Activated T-helper 2 cell treated with anti-CD3 and anti-CD28 coated beads, Interferon-gamma antibody, Interleukin-2, Interleukin-4, amounts not matched to agents 10 μg/mL and 5 μg/mL and 100 μg/mL, durations not matched to agents 14 hours and 24 hours and 36 hours (primary cell): ENCODE measurements around the gene AKIRIN2. TPM values are rescaled to one million over a fixed set of nuclear protein-coding genes. Genes with fewer than 3 reads are reported as not detected.
"Not testable (repeated sequence)": the region's sequence is repeated elsewhere in the genome, so short reads cannot be mapped to it uniquely, and the experiment has no call there.

Source experiments
- DNase-seq: peaks from one replicate; pipeline ENCODE4 v3.0.0; 2021; ENCODE audit warnings: low spot score
- H3K27ac Mint-ChIP-seq: one replicate; pipeline ENCODE4 v1.8.0; 2021; ENCODE audit warnings: mixed read lengths
- H3K27me3 Mint-ChIP-seq: one replicate; pipeline ENCODE4 v1.8.0; 2021; ENCODE audit warnings: low read depth, mixed read lengths
- H3K36me3 Mint-ChIP-seq: one replicate; pipeline ENCODE4 v1.8.0; 2021; ENCODE audit warnings: low read depth, mixed read lengths
- H3K4me1 Mint-ChIP-seq: one replicate; pipeline ENCODE4 v1.8.0; 2021; ENCODE audit warnings: low read depth, mixed read lengths
- H3K4me3 Mint-ChIP-seq: one replicate; pipeline ENCODE4 v1.8.0; 2021; ENCODE audit warnings: low read depth, mild to moderate bottlenecking, moderate library complexity, mixed read lengths
- H3K9me3 Mint-ChIP-seq: one replicate; pipeline ENCODE4 v1.8.0; 2021; ENCODE audit warnings: mixed read lengths
- intact Hi-C: fragments of 100-400 bp; cut with micrococcal nuclease; formaldehyde crosslinking; loops from one replicate; pipeline ENCODE4 v1.15.1; 2023
- total RNA-seq: library from RNA; stranded (reverse); gene quantifications from 2 replicates; pipeline ENCODE4 v1.2.3, GENCODE V29; 2022

The AKIRIN2 gene
- total RNA-seq, 1 donor from 2014 or later, result 42.0 TPM

- H3K36me3 Mint-ChIP-seq, H3K9me3 Mint-ChIP-seq, H3K27me3 Mint-ChIP-seq, H3K4me3 Mint-ChIP-seq, DNase-seq, H3K27ac Mint-ChIP-seq, intact Hi-C loops: not testable (repeated sequence)
- peaks cover 12% of the 10 kb centered on the region for H3K4me1 Mint-ChIP-seq
Observed at GRCh38 chr6:87708581-87709427, 6.8 kb upstream of the AKIRIN2 start.

- Mint-ChIP-seq H3K36me3 (no peaks in the 10 kb centered on the region), H3K4me1 (peaks cover 18% of the 10 kb centered on the region), H3K4me3 (no peak overlapping the region), H3K9me3 (no peaks in the 10 kb centered on the region), H3K27ac (no peak overlapping the region), H3K27me3 (no peaks in the 10 kb centered on the region)
- intact Hi-C loops, result no loop called here
- DNase-seq, result no peak
Observed at GRCh38 chr6:87706187-87706966, 4.3 kb upstream of the AKIRIN2 start.

- Mint-ChIP-seq H3K27ac (no peak overlapping the region), H3K4me3 (no peak overlapping the region), H3K36me3 (peaks cover 9% of the 10 kb centered on the region), H3K27me3 (no peaks in the 10 kb centered on the region), H3K4me1 (peaks cover 18% of the 10 kb centered on the region), H3K9me3 (no peaks in the 10 kb centered on the region)
- intact Hi-C loops, result no loop called here
- DNase-seq, result peak; percentile 34
Observed at GRCh38 chr6:87705070-87705691, 3.1 kb upstream of the AKIRIN2 start.

- Mint-ChIP-seq H3K27ac (peak overlapping the region; percentile 94), H3K4me1 (peaks cover 29% of the 10 kb centered on the region), H3K36me3 (peaks cover 24% of the 10 kb centered on the region), H3K4me3 (peak overlapping the region; percentile 98)
- not testable (repeated sequence) for DNase-seq, H3K9me3 Mint-ChIP-seq, H3K27me3 Mint-ChIP-seq
- intact Hi-C loops, result loop anchor here (2.0 to 5.0 kb wide), 5 partner anchors 30 to 230 kb away; partner anchors contain the start of gene SLC35A1
Observed at GRCh38 chr6:87703039-87703438, 1.0 kb upstream of the AKIRIN2 start.

- peaks cover 28% of the 10 kb centered on the region for H3K36me3 Mint-ChIP-seq
- H3K4me1 Mint-ChIP-seq, result peaks cover 33% of the 10 kb centered on the region
- peak overlapping the region; percentile 94 for H3K27ac Mint-ChIP-seq
- no peak for DNase-seq
- peak overlapping the region; percentile 98 for H3K4me3 Mint-ChIP-seq
- no peaks in the 10 kb centered on the region for H3K9me3 Mint-ChIP-seq
- H3K27me3 Mint-ChIP-seq, result no peaks in the 10 kb centered on the region
- intact Hi-C loops, result loop anchor here (1.0 to 5.0 kb wide), 10 partner anchors 23 to 1261 kb away; partner anchors contain the start of genes ORC3, RNGTT, SLC35A1 and ZNF292
Observed at GRCh38 chr6:87702589-87702945, 534 bp upstream of the AKIRIN2 start.

GRCh38 chr6:87701344-87701675, 723 bp downstream of the AKIRIN2 start:
- Mint-ChIP-seq H3K4me3 (peak overlapping the region; percentile 98), H3K27ac (peak overlapping the region; percentile 94), H3K36me3 (peaks cover 30% of the 10 kb centered on the region), H3K4me1 (peaks cover 34% of the 10 kb centered on the region), H3K9me3 (no peaks in the 10 kb centered on the region), H3K27me3 (no peaks in the 10 kb centered on the region)
- DNase-seq, result no peak
- intact Hi-C loops, result loop anchor here (5.0 kb wide), 2 partner anchors 56 to 206 kb away; no protein-coding TSS in a partner anchor

GRCh38 chr6:87700397-87701343, 1.4 kb downstream of the AKIRIN2 start:
- intact Hi-C loops, result loop anchor here (5.0 kb wide), 2 partner anchors 57 to 207 kb away; no protein-coding TSS in a partner anchor
- H3K27me3 Mint-ChIP-seq, result no peaks in the 10 kb centered on the region
- H3K27ac Mint-ChIP-seq, result peak overlapping the region; percentile 94
- H3K4me1 Mint-ChIP-seq, result peaks cover 38% of the 10 kb centered on the region
- DNase-seq, result peak; percentile 18
- H3K9me3 Mint-ChIP-seq, result no peaks in the 10 kb centered on the region
- peaks cover 30% of the 10 kb centered on the region for H3K36me3 Mint-ChIP-seq
- H3K4me3 Mint-ChIP-seq, result peak overlapping the region; percentile 98

GRCh38 chr6:87699576-87699975, 2.5 kb downstream of the AKIRIN2 start:
- H3K36me3 Mint-ChIP-seq, result peaks cover 30% of the 10 kb centered on the region
- H3K4me3 Mint-ChIP-seq, result peak overlapping the region; percentile 98
- no peak overlapping the region for H3K27ac Mint-ChIP-seq
- H3K27me3 Mint-ChIP-seq, result no peaks in the 10 kb centered on the region
- no peaks in the 10 kb centered on the region for H3K9me3 Mint-ChIP-seq
- peaks cover 32% of the 10 kb centered on the region for H3K4me1 Mint-ChIP-seq
- intact Hi-C loops, result loop anchor here (5.0 kb wide), 1 partner anchor 42 kb away; no protein-coding TSS in a partner anchor
- no peak for DNase-seq

- H3K9me3 Mint-ChIP-seq, result no peaks in the 10 kb centered on the region
- no peak for DNase-seq
- intact Hi-C loops, result loop anchor here (1.0 to 5.0 kb wide), 2 partner anchors 16 to 41 kb away; no protein-coding TSS in a partner anchor
- peaks cover 40% of the 10 kb centered on the region for H3K4me1 Mint-ChIP-seq
- H3K4me3 Mint-ChIP-seq, result peak overlapping the region; percentile 98
- peak overlapping the region; percentile 55 for H3K27ac Mint-ChIP-seq
- H3K36me3 Mint-ChIP-seq, result peaks cover 35% of the 10 kb centered on the region
- no peaks in the 10 kb centered on the region for H3K27me3 Mint-ChIP-seq
Observed at GRCh38 chr6:87698547-87699006, 3.5 kb downstream of the AKIRIN2 start.

- Mint-ChIP-seq H3K4me3 (peak overlapping the region; percentile 98), H3K9me3 (no peaks in the 10 kb centered on the region), H3K4me1 (peaks cover 40% of the 10 kb centered on the region), H3K27ac (peak overlapping the region; percentile 67), H3K36me3 (peaks cover 36% of the 10 kb centered on the region), H3K27me3 (no peaks in the 10 kb centered on the region)
- intact Hi-C loops, result loop anchor here (1.0 to 5.0 kb wide), 2 partner anchors 16 to 41 kb away; no protein-coding TSS in a partner anchor
- DNase-seq, result no peak
Observed at GRCh38 chr6:87697581-87698546, 4.2 kb downstream of the AKIRIN2 start.

- H3K27ac Mint-ChIP-seq, H3K9me3 Mint-ChIP-seq, DNase-seq, H3K27me3 Mint-ChIP-seq, H3K4me3 Mint-ChIP-seq: not testable (repeated sequence)
- H3K4me1 Mint-ChIP-seq, result peaks cover 35% of the 10 kb centered on the region
- intact Hi-C loops, result loop anchor here (5.0 kb wide), 1 partner anchor 40 kb away; no protein-coding TSS in a partner anchor
- H3K36me3 Mint-ChIP-seq, result peaks cover 42% of the 10 kb centered on the region
Observed at GRCh38 chr6:87696817-87697216, 5.2 kb downstream of the AKIRIN2 start.
